ENCODE results near the gene GATAD2A.
"Not testable (repeated sequence)": the region's sequence is repeated elsewhere in the genome, so short reads cannot be mapped to it uniquely, and the experiment has no call there.

The GATAD2A gene

DNA sequence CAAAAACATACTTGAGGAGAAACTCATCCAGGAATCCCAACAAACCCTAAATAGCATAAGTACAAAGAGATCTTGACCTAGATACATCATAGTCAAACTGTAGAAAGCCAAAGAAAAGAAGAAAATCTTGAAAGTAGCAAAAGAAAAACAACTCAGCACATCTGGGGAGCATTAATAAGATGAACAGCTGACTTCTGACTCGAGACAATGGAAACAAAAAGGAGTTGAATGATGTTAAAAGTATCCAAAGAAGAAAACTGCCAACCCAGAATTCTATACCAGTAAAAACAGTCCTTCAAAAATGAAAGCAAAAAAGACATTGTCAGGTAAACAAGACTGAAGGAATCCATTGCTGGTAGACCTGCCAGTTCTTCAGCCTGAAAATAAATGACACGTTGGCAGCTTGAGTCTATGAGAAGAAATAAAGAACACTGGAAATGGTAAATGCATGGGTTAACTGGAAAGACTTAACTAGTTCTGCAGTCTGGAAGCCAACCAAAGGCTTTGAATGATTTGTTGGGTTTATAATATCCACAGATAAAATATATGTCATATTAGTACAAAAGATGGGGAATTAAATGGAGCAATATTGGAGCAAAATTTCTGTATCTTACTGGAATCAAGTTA is 63.1 kb downstream of the GATAD2A start:
- DNase-seq: no peak

DNA sequence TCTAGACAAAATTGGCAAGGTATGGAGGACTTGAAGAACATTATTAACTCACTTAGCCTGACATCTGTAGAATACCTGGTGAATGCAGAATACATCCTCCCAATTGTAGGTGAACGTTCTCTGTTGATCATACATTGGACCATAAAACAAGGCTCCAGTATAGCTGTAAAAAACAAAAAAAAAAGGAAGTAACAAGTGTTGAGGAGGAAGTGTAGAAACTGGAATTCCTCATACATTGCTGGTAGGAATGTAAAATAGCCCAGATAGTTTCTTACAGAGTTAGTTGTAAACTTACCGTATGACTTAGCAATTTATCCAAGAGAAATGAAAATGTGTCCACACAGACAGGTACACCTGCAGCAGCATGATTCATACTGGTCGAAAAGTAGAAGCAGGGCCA is 65.1 kb downstream of the GATAD2A start:
- peak; percentile 36 to 48 for DNase-seq

DNA sequence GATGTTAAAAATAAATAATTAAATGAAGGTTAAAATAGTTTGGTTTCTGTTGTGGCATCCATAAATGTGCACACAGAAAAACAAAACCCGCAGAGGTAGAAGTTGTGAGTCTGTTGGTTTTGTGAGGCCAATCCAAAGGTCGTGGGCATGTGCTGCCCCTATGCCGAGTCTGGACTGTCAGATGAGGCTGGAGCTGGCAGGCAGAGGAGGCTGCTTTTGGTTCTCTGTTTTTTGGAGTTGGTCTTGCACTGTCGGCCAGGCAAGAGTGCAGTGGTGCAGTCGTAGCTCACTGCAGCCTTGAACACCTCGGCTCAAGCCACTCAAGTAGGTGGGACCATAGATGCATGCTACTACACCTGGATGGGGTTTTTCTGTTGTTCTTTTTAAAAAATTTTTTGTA is 66.2 kb downstream of the GATAD2A start:
- no peak for DNase-seq

DNA sequence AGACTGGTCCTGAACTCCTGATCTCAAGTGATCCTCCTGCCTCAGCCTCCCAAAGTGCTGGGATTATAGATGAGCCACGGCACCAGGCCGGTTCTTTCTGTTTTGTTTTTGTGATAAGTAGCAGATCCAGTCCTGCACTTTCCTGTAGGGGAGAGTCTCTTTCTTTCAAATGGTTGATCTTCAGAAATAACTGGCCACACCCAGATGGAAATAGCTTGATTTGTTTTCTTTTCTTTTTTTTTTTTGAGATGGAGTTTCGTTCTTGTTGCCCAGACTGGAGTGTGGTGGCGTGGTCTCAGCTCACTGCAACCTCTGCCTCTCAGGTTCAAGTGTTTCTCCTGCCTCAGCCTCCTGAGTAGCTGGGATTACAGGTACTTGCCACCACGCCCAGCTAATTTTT is 66.6 kb downstream of the GATAD2A start:
- DNase-seq: not testable (repeated sequence)

DNA sequence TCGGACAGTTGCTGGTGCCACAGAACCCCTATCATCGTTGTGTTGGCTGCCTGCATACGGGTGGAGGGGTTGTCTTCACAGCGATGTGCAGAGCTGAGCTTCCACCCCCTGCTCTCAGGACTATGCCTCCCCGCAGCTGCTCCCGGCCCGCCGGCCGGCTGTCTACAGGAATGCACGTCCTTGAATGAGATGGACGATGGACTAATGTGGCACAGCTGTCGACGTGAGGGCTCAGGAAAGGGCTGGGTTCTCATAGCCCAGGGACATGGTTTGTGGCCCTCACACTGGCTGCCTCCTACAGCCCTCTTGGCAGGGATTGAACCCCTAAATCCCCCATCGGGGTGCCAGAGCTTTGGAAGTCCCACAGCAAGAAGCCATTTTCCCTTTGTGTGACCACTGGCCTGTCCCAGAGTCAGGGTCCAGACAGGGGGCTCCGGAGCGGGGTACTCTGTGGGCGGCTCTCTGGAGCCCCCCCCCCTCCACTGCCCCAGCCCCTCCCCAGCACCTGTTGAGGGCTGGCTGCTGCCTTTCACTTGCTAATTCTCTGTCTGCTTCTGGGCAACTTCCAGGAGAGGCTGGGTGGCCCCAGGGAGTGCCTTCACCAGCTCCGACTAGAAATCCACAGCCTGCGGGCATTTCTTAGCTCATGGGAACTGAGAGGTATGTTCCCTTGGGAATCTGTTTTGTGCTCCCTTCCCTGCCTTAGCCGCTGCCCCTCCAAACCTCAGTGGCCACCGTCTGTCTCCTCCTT is 69.7 kb downstream of the GATAD2A start:
- DNase-seq: no peak

DNA sequence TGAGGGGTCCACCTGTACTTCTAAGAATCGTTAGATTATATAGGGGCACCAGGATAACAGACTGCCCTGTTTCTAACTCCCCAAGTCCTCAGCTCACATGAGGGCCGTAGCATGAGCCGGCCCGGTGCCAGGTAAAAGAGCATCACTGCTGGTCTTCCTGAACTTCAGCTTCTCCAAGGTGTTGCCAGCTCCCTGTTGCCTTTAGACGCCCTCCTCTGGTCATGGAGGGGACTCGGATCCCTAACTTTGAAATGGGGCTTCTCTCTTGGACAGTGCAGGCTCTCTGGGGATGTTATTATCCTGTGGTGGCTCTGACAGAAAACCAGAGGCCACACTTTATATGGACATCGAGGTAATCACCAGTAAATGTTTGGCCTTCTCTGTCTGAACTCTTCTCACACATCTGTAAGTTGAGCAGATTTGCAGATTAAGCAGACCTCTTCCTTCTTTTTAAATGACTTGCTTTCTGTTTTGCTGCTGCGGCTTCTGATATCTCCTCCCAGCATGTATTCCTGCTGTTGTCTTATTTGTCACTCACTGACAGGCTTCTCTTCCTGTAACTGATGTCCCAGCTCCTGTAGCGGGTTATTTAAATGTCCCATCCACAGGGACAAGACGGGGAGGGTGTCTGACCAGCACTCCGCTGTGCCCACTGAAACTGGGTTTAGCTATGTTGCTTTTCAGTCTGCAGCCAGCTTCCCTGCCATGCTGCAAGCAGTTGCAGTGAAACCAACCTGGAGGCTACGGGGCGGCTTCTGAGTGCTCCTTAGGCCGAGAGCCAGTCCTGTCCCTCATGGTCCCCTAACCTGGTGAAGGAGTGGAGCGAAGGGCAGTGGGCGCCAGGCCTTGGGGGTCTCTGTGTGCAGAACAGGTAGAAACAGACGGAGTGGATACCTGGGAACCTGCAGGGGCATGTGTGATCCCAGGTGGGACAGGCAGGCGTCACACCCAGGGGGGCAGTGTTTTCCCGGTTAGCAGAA is 70.7 kb downstream of the GATAD2A start:
- no peak for DNase-seq

DNA sequence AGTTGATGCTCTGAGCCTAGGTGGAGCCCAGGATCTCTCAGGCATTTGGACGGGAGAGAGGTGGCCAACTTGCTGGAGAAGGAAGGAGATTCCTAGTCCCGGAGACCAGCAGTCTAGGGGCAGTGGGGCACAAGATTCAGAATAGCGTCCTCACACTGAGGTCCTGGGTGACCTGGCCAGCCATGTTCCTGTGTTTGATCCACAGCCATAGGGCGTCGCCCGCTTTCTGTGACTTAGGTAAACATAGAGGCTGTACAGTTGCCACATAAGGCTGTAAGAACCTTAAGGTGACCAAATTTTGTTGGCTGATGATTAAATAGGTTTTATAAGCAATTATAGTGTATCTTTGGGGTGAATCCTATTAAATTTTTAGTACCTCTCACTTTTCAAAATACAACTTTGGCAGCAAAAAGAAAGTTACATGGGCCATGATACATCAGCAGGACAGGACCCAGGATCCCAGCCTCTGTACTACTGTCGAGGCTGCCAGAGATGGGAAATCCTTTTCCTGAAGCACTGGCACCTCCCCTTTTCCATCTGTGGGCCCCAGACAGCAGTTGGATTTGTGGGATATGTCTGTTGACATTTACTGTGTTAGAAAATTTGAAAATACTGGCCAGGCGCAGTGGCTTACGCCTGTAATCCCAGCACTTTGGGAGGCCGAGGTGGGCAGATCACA is 72.4 kb downstream of the GATAD2A start:
- no peak for DNase-seq

DNA sequence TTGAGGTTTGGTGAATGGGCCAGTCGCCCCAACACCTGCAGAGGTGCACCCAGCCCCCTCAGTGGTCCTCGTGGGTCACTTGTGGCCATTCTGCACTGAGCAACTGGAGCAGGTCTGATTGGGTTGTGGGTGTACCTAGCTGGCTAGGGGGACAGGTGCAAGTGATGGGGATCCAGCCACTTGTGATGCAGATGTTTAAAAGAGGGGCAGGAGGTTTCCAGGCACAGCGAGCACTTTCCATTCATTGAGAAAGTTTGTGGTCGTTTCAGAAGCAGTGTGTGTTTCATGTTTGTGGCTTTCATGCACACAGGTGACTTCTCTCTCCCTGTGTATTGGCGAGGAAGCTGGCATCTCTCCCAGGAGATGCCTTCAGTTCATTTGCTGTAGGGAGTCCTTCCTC is 75.2 kb downstream of the GATAD2A start:
- DNase-seq: no peak

DNA sequence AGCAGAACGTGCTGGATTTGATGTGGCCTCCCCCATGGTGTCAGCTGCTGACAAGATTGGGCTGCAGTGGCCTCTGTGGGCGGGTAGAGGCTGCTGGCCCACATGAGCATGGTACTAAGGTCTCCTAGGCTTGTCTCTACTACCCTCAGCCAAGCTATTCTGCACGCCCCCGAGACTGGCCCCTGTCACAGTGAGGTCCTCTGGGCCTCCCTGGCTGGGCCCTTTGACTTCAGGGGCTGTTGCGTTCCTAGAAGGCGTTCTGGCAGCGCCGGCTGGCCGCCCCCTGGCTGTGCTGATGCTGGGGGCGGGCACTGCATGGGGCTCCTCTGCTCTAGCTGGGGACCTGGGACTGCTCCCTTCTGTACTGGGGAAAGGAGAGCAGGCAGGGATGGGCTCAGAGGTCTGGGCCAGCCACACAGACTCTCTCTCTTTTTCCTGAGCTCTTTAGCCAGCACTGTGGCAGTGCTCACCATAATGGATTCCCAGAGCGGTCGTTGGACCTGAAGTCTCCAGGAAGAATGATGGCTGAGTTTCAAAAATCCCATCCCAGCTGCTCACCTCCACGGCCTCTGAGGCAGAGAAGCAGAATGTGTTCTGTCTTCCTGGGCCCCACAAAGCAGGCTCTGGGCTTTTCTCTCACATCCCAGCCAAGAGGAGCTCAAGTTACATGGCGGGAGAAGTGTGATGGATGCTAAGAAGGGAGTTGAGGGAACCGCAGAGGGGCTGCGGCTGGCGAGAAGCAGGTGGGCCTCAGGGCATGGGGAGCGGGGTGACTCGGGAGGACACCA is 77.5 kb downstream of the GATAD2A start:
- DNase-seq: no peak

DNA sequence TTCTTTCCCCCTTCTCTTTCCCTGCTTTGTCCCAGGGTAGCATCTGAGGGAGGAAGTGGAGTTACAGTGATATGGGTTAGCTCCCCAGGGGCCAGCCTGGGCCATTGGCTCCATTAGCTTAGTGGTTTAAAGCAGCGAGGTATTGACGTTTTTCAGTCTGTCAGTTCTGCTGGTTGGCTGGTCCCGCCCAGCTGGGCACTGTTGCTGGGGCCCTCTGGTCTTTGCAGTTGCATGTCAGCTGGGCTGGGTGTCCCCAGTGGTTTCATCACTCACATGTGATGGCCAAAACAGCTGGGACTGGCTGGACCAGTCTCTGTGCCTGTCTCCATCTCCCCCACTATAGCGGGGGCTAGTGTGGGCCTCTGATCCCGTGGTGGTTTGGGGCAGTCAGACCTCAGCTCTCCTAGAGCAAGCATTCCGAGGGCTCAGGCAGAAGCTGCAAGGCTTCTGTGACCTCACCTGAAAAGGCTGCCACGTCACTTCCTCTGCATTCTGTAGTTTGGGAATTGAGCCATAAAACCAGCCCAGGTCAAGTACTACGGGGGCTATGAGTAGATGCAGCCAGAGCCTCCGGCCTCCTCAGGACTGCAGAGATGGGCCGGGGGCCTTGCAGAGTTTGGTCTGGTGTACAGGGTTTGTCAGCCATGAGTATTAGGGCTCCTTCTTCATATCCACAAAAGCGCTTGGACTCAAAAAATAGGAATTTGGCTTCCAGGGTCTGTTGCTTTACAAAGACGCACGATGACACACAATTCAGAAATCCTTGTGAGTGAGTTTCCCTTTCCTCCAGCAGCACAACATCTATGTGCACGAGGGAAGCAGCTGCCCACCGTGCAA is 79.9 kb downstream of the GATAD2A start:
- no peak for DNase-seq

DNA sequence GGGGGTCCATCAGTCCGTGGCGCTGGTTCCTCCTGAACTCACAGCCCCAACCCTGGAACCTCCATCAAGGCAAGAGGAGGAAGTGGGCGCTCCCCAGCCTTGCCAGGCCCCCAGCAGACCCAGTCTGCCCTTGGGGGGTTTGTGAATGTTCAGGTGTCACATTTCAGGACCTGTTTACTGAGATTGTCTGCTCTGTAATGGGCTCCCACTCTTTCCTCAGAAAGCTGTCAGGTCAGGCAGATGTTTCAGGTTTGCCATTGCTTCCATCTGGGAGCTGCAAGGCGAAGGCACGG is 80.5 kb downstream of the GATAD2A start:
- no peak for DNase-seq

DNA sequence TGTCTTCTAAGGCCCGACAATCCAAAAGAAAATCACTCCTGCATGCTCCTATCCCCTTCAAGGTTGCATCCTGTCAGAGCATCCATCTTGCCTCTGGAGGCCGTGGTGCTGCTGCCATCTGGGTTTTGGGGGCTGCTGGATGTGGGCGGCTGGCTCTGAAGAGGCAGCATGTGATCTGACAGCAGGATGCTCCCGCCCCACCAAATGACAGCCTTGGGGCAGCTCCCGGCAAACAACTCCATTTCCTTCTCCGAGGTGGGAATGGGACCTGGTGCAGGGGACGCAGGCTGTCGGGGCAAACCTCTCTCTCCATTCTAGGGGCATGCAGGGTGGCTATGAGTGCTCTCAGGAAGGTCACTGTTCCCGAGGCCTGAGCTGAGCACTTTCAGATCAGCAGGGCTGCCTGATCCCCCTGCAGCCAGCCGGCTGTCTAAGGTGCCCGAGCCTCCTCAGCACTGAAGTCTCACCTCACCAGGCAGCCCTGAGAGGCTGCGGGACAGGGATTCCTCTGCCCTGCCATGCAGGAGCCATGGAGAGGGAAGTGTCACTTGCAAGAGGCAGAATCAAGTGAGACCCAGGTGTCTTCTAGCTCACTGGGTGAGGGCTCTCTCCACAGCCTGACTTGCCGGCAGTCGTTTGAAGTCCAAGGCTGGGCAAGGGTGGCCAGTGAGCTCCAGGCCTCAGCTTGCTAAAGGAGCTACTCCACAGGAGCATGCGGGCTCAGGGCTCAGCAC is 81.0 kb downstream of the GATAD2A start:
- DNase-seq: no peak

DNA sequence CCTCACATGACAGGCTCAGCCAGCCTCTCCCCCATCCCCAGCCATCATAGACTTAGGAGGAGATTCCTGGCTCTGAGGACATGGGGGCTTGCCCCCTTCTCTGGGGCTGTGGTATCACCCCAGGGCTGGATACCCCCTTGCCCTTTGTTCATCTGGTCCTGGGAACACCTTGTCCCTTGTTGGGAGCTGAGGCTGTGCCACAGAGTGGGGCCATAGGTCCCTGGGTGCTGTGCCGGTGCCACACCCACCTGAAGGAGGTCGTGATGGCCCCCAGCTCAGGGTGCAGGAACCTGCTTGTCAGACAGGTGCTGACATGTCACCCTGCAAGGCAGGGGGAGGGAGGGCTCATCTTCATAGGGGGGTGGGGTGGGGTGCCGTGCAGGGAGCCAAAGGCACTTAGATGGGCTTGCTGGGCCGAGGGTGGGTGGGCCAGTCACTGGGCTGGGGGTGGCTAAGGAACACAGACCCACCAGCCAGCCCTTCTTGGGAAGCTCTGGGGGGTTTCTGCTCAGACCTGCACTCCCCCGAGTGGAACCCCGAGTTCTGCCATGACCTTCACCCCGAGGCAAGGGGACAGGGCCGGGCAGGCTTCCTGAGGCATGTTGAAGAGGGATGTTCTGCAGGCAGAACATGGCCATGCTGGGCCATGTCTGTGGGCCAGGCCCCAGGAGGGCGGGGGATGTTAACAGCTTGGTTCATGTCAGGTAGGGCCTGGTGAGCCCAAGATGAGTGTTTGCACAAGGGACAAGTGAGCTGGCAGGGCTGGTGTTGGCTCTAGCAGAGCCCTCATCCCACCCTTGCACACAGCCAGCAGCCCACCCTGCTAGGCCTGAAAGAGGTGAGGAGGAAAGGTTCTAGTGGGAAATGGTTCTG is 81.8 kb downstream of the GATAD2A start:
- DNase-seq: no peak

DNA sequence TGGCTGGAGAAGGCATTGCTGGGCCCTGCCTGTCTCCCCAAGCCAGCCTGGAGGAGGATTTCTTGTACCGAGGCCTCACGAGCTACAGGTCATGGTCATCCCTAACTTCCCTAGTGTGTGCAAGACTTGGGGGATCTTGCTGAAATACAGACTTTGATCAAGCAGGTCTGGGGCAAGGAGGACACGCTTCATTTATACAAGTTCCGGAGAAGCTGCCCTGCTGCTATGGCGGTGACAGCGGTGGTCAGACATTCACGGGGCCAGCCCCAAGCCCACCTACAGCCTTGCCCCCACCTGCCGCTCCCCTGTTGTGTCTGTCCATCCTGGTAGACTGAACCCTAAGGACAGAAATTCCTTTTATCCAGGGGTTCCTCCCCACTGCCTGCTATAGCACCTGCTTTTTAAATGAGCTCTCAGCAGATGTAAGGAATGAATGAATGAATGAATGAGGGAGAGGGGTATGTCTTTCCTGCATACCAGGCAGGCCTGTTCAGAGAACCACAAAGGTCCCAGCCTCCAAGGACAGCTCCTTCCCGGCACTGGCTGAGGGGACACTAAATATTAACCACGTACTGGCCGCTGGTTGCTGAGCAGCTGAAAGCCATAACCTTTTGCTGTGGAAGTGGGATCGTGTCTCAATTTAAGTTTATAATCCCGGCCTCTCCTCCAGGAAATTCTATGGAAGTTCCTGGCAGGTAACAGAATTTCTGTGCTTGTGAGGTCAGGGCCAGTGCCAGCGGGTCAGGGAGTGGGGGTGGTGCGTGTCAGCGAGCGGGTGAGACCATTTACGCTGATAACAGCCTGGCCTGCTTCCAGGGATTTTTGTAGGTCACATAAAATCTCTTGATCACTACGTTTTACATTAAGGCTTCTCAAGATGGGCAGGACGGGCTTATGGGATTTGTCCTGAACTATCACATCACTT is 82.7 kb downstream of the GATAD2A start:
- DNase-seq: no peak

DNA sequence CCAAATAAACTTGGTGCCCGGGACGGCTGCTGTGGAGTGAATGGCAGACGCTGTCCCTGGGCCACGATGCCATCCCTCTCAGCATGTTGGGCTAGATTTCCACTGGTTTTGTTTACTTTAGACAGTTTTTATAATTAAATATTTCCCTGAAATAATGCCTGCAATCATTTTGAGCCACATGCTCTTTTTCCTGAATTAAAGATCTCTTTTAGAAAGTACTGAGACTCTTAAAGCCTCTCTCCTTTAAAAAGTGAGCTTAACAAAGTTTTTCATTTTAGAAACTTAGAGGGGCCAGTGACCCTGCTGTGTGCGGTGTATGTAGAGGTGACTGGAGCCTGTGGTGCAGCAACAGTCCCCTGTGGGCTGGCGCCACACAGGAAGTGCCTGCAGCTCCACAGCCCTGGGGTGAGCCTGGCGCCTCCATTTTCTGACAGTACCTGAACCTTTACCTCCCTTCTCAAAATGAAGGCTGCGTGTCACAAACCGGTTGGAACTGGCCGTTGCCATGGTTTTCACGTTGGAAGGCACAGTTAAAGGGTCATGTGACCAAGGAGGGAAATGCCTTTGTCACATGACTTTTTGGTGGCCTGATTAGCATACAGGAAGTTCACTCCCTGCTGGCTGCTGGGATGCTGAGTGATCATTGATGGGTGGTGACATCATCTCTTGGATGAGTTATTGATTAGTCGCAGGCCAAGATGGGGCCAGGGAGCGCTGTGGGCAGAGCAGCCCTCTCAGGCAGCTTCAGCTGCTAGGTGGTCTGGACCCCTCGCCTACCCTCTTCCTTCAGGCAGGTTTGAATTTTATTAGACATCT is 83.6 kb downstream of the GATAD2A start:
- peak; percentile 73 to 83 for DNase-seq

DNA sequence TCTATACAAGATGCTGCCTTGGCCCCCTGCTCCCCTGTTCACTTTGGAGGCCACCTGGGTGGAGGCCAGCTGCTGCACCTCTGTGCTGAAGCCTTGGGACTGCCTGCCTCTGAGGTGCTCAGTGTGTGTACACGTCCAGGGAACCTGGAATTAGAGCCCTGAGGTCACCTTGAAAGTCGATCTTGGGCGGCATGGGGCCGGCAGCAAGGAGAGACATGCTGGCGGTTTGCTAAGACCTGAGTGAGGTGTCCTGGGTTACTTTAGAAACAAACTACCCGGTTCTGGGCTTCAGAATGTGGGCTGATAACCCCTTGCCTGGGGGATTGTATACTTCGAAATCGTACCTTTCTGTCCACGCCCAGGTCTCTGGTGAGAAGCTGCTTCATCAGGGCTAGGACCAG is 84.3 kb downstream of the GATAD2A start:
- no peak for DNase-seq

DNA sequence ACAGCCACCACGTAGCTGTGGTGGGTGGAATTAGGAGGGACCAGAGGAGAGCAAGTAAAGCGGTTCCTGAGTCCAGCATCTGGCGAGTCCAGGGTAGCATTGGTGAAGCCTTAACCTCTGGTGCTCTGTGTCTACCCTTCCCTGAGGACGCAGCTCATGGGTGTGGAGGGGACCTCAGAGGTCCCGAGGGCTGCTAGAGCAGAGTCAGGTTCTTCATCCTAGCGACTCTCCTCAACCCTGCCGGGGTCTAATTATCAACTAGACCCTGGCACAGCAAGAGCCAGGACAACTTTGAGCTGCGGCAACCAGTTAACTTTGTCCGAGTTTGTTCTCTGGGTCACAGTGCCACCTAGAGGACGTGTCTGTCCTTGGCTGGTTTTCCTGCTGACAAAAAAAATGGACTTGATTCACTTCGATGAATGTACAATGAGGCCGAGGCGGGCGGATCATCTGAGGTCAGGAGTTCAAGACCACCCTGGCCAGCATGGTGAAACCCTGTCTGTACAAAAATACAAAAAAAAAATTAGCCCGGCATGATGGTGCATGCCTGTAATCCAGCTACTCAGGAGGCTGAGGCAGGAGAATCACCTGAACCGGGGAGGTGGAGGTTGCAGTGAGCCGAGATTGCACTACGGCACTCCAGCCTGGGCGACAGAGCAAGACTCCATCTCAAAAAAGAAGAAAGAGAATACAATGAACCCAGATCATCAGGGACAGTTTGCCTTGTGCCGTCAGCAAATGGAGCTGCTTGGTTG is 84.9 kb downstream of the GATAD2A start:
- peak; percentile 45 to 89 for DNase-seq
